ENCODE results near the gene PTPRT.

The PTPRT gene

DNA sequence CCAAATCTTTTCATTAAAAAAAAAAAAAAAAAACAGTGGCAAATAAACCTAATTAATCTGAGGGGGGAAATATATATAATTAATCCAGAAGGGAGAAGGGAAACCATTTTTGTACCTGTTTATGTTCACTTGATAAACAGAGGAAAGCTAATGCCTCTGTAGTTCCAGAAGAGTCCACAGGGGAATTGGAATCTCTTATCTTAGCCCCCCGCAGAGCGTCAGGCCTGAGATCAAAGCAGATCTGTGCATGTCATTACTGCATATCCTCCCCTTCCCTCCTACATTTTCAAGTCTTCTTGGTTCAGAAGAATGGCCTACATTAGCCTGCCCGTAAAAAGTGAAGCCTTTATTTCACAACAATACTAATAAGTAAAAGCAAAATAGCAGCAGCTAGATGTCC lies 157.2 kb downstream of the PTPRT start:
- H3K27me3 Mint-ChIP-seq (ENCODE audit: low read depth, poor library complexity) = peaks cover 22% of the 10 kb centered on the region

DNA sequence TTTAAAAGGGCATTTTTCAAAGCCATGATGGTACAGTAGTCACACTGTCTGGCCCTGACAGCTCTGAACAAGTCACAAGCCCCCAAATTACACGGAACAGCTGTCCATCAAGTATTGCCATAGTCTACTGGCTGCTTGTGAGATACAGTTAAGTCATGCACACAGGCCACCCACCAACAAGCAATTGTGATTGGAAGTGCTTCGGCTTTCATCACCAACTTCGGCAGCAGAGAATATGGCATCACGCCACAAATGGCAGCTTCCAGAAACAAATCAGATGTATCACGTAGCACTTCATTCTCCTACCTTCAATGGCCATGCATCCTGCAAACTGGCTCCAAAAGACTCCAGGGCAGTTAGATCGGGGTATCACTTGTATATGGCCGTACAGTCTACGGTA lies 160.5 kb downstream of the PTPRT start:
- H3K4me1 Mint-ChIP-seq = no peaks in the 10 kb centered on the region
- peaks cover 24% of the 10 kb centered on the region for H3K27me3 Mint-ChIP-seq (ENCODE audit: low read depth, poor library complexity)
- no peaks in the 10 kb centered on the region for H3K36me3 Mint-ChIP-seq (ENCODE audit: low read depth)
- no peak overlapping the region for H3K4me3 Mint-ChIP-seq
- DNase-seq = no peak
- no peaks in the 10 kb centered on the region for H3K9me3 Mint-ChIP-seq
- TF ChIP-seq, protein P1, sequence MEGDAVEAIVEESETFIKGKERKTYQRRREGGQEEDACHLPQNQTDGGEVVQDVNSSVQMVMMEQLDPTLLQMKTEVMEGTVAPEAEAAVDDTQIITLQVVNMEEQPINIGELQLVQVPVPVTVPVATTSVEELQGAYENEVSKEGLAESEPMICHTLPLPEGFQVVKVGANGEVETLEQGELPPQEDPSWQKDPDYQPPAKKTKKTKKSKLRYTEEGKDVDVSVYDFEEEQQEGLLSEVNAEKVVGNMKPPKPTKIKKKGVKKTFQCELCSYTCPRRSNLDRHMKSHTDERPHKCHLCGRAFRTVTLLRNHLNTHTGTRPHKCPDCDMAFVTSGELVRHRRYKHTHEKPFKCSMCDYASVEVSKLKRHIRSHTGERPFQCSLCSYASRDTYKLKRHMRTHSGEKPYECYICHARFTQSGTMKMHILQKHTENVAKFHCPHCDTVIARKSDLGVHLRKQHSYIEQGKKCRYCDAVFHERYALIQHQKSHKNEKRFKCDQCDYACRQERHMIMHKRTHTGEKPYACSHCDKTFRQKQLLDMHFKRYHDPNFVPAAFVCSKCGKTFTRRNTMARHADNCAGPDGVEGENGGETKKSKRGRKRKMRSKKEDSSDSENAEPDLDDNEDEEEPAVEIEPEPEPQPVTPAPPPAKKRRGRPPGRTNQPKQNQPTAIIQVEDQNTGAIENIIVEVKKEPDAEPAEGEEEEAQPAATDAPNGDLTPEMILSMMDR (IDR thresholded peaks at IDR 0.05) = no peak
- H3K27ac Mint-ChIP-seq = no peak overlapping the region

More for the DNA sequence above, 157.2 kb downstream of the PTPRT start:
- H3K4me3 Mint-ChIP-seq = no peak overlapping the region
- no peak overlapping the region for H3K27ac Mint-ChIP-seq
- no peaks in the 10 kb centered on the region for H3K9me3 Mint-ChIP-seq
- DNase-seq = no peak
- TF ChIP-seq, protein P1 (IDR thresholded peaks at IDR 0.05) = no peak
- no peaks in the 10 kb centered on the region for H3K4me1 Mint-ChIP-seq
- H3K36me3 Mint-ChIP-seq (ENCODE audit: low read depth) = no peaks in the 10 kb centered on the region

DNA sequence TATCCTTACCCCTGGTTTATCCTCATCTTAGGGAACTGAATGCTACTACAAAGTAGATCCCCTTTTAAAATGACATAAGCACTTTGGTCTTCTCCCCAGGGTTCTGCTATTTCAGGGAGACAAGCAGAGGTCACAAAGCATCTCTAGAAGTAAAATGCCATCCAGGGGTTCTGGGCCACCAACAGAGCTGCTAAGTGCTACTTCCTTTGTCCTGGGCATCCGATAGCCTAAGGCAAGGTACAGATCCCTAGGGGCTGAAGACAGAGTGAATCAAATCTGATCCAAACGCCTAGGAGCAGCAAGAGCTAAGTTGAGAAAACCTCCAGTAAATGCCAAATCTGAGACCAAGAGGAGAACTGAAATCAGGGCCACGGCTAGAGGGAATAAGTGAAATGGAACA lies 161.2 kb downstream of the PTPRT start:
- TF ChIP-seq, protein P1 (IDR thresholded peaks at IDR 0.05) = no peak
- H3K4me1 Mint-ChIP-seq = no peaks in the 10 kb centered on the region
- no peak overlapping the region for H3K4me3 Mint-ChIP-seq
- peaks cover 24% of the 10 kb centered on the region for H3K27me3 Mint-ChIP-seq (ENCODE audit: low read depth, poor library complexity)
- DNase-seq = no peak
- H3K27ac Mint-ChIP-seq = no peak overlapping the region
- no peaks in the 10 kb centered on the region for H3K36me3 Mint-ChIP-seq (ENCODE audit: low read depth)
- no peaks in the 10 kb centered on the region for H3K9me3 Mint-ChIP-seq

GRCh38 chr20:43023836-43024235 lies 165.9 kb downstream of the PTPRT start:
- Mint-ChIP-seq H3K4me1 (no peaks in the 10 kb centered on the region), H3K27me3 (ENCODE audit: low read depth, poor library complexity) (peaks cover 11% of the 10 kb centered on the region), H3K36me3 (ENCODE audit: low read depth) (no peaks in the 10 kb centered on the region), H3K4me3 (no peak overlapping the region), H3K27ac (no peak overlapping the region), H3K9me3 (no peaks in the 10 kb centered on the region)
- no peak for DNase-seq
- TF ChIP-seq, protein P1 (IDR thresholded peaks at IDR 0.05) = no peak

DNA sequence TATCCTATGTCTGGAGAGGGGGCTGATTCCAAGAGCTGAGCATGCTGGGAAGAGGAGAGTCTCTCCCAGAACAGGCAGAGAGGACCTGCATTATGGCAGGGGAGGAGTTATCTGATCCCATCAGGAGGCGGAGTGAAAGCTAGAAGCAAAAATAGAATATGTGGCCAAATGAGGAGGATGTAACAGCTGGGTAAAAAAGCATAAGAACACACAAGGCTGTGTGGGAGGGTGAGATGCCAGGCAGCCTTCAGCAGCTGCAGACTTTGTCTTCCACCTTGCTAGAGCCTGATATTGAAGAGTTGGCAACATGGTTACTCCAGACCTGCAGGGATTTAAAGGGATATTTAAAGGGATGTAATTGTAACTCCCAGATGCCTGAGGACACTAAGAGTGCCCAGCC lies 167.1 kb downstream of the PTPRT start:
- Mint-ChIP-seq H3K9me3 (no peaks in the 10 kb centered on the region), H3K36me3 (ENCODE audit: low read depth) (no peaks in the 10 kb centered on the region), H3K27ac (peak overlapping the region; percentile 48), H3K4me3 (no peak overlapping the region), H3K27me3 (ENCODE audit: low read depth, poor library complexity) (peaks cover 7% of the 10 kb centered on the region), H3K4me1 (no peaks in the 10 kb centered on the region)
- DNase-seq = no peak
- TF ChIP-seq, protein P1 (IDR thresholded peaks at IDR 0.05) = no peak

DNA sequence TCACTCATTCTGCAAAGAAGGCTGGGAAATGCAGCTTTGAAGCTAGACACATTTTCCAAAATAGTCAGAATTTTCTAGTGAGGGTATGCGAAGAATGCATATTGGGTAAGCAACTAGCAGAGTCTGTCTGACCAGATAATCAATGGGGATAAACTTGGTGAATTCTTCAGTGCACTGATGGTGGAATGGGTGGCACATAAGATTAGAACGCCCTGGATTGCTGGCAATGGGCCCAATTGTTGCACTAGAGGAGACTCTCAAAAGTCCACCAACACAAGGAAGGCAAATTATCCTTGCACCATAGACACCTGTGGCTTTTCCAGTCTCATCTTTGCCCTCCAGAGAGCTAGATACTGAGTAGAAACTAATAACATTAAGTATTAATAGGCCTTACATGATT lies 167.6 kb downstream of the PTPRT start:
- TF ChIP-seq, protein P1 (IDR thresholded peaks at IDR 0.05) = no peak
- H3K36me3 Mint-ChIP-seq (ENCODE audit: low read depth) = no peaks in the 10 kb centered on the region
- H3K27me3 Mint-ChIP-seq (ENCODE audit: low read depth, poor library complexity) = peaks cover 9% of the 10 kb centered on the region
- no peaks in the 10 kb centered on the region for H3K4me1 Mint-ChIP-seq
- H3K4me3 Mint-ChIP-seq = no peak overlapping the region
- no peaks in the 10 kb centered on the region for H3K9me3 Mint-ChIP-seq
- DNase-seq = no peak
- peak overlapping the region; percentile 48 for H3K27ac Mint-ChIP-seq

All from nephron progenitor cell (in vitro differentiated cells).